ENCODE measurements around the gene KLHL6. TPM values are rescaled to one million over a fixed set of nuclear protein-coding genes. Genes with fewer than 3 reads are reported as not detected.

Gene KLHL6
- polyA plus RNA-seq, 1 donor, result 1.1 TPM

DNA sequence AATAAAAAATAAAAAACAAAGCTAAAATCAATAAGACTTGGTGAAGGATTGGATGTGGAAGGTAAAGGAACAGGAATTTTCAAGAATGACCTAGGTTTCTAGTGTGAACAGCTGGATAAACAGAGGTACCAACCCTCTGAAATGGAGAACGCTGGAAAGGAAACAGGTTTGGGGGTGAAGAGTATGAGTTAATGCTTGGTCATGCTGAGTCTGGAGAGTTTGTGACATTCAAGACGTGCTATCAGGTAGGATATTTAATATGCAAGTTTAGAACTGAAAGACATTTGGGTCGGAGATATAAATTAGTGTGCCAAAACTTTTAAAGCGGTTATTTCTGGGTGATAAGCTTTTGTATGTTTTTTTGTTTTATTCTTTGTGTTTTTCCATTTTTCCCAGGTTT lies 11.4 kb upstream of the KLHL6 start:
- DNase-seq, result no peak

DNA sequence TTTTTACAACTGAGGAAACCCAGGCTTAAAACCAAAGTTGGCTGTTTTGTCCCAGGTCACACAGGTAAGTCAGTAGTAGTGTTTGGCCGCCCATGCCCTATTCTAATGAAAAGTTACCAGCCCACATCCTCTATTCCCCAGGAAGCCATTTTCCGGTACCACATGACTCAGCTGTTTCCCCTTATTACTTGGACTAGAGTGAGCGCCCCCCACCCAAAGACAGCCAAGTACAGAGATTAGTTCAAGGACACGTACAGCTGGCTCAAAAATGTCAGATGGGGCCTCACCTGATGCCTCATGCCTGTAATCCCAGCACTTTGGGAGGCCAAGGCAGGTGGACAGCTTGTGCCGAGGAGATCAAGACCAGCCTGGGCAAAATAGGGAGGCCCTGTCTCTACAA lies 8.5 kb upstream of the KLHL6 start:
- no peak for DNase-seq

DNA sequence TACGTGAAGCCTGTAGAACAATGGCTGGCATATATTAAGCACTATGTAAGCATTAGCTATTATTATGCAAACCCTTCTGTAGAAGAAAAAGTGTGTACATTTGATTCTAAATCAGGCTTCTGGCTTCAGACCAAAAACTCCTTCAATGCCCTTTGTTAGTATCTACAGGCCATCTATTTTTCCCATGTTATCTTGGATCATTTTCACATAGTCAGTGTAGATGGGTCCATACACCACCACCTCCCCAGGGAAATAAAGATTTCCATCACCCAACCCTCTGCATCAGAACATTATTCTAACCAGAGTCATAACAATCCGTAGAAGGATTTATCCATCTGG lies 8.0 kb upstream of the KLHL6 start:
- DNase-seq, result no peak

GRCh38 chr3:183560607-183561006 lies 5.1 kb upstream of the KLHL6 start:
- no peak for DNase-seq

DNA sequence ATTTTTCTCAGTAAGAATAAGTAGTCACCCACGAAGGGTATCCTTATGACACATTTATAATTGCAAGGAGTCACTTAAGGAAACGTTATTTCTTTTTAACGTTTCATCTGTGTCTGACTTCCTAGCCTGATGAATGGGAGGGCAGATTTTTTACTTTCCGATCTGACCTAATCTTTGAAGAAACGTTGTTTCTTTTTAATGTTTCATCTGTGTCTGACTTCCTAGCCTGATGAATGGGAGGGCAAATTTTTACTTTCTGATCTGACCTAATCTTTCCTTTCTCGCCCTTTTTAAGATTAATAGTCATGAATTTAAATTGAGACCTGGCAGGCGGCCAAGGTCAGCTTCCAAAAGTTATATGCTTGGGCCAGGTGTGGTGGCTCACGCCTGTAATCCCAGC lies 3.0 kb upstream of the KLHL6 start:
- no peak for DNase-seq

GRCh38 chr3:183556722-183557121 lies 1.2 kb upstream of the KLHL6 start:
- DNase-seq, result no peak

GRCh38 chr3:183554377-183554776 lies 1.1 kb downstream of the KLHL6 start:
- DNase-seq, result no peak

- DNase-seq, result no peak
Measured at GRCh38 chr3:183553334-183554026, 2.0 kb downstream of the KLHL6 start.

DNA sequence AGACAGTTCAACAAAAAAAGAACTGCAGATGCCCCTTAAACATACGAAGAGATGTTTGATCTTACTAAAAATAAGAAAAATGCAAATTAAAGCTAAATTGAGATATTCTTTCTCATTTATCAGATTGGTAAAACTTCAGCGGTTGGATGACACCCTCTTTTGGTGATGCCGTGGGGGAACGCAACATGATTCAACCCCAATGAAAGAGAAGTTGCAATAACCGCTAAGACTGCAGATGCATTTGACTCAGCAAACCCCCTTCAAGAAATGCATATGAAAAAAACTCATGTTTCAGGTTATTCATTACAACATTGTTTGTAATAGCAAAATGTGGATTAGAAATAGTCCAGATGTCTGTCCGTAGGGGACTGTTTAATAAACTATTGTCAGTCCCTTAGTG lies 3.6 kb downstream of the KLHL6 start:
- DNase-seq, result no peak

GRCh38 chr3:183548262-183548769 lies 7.2 kb downstream of the KLHL6 start:
- no peak for DNase-seq

- no peak for DNase-seq
Measured at GRCh38 chr3:183546625-183547024, 8.9 kb downstream of the KLHL6 start.

GRCh38 chr3:183545708-183546107 lies 9.8 kb downstream of the KLHL6 start:
- DNase-seq, result no peak

GRCh38 chr3:183542355-183542754 lies 13.2 kb downstream of the KLHL6 start:
- DNase-seq, result no peak

DNA sequence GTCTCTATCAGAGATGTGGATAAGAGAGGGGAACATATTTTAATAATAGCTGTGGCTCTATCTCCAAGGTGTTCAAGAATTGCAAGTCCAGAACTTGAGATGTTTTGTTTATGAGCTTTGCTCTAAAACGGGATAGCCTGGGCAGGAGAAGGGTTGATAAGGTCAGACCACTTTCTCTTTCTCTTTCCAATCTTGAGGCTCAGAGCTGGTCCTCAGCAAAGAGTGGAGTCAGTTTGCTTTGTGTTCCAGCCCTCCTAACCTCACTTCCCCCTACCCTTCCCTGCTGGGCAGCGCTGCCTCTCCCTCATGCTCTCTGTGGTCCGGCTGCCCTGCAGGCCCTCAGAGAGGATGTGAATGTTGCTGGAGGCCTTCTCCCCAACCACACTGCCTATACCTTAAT lies 13.8 kb downstream of the KLHL6 start:
- DNase-seq, result no peak

DNA sequence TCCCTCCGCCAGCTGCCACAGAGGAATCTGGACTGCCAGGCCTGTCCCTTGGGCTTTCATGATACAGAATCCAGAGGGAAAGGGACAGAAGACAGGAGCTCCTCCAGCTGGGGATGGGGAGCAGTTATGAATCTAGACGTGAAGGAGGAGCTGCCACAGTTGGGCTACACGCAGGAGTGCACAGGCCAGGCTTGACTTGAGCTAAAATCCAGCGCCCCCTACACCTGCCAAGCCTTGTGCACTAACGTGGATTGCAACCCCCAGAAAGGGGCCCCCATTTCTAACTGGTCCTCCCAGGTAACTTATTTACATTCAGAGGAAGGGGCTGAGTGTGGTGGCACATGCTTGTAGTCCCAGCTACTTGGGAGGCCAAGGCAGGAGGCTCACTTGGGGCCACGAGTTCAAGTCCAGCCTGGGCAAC lies 14.3 kb downstream of the KLHL6 start:
- DNase-seq, result no peak

GRCh38 chr3:183540501-183541234 lies 14.8 kb downstream of the KLHL6 start:
- no peak for DNase-seq

- DNase-seq, result no peak
Measured at GRCh38 chr3:183539811-183540210, 15.7 kb downstream of the KLHL6 start.

DNA sequence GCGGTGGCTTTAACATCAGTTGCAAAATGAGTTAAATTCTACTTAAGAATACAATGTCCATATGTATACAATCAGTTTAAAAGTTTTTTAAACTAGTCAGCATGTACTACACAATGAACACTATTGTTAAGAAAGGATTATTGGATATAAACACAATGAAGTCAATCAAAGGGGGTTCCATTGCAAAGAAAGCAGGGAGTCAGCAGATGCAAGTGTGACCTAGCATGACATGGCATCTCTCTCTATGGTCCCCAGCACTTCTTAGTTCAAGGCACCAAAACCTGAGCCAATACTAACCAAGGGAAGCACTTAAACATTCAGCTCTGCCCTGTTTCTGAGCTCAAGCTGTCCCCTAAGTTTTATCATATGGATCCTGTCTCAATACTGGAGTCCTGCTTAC lies 17.0 kb downstream of the KLHL6 start:
- no peak for DNase-seq

DNA sequence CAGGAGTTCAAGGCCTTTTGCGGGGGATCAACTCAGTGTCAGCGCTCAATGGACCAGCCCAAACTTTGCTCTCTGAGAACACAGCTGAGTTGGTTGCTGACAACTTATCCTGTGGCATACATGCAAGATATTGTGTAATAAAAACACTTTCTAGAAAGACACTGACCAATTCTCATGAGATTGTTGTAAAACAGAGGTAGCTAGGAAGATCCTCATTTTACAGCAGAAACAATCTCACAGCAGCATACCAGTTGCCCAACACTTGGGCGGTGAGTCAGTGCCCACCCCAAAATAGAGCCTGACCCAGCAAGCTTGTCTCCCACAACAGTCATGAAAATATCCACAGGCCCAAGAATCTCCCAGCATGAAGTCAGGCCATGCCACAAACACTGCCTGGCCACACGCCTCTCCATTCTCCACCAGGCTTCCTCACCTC lies 18.2 kb downstream of the KLHL6 start:
- no peak for DNase-seq

GRCh38 chr3:183536238-183536880 lies 19.1 kb downstream of the KLHL6 start:
- DNase-seq, result no peak

DNA sequence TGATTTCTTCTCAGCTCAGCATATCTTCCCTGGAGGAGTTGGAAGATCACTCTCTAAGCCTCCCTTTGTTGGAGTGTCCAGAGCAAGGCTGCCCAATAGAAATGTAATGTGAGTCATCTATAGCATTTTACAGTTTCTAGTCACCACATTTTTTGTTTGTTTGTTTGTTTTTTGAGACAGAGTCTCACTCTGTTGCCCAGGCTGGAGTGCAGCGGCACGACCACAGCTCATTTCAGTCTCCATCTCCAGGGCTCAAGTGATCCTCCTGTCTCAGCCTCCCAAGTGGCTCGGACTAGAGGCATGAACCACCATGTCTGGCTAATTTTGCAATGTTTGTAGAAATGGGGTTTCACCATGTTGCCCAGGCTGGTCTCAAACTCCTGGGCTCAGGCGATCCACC lies 21.3 kb downstream of the KLHL6 start:
- DNase-seq, result no peak

DNA sequence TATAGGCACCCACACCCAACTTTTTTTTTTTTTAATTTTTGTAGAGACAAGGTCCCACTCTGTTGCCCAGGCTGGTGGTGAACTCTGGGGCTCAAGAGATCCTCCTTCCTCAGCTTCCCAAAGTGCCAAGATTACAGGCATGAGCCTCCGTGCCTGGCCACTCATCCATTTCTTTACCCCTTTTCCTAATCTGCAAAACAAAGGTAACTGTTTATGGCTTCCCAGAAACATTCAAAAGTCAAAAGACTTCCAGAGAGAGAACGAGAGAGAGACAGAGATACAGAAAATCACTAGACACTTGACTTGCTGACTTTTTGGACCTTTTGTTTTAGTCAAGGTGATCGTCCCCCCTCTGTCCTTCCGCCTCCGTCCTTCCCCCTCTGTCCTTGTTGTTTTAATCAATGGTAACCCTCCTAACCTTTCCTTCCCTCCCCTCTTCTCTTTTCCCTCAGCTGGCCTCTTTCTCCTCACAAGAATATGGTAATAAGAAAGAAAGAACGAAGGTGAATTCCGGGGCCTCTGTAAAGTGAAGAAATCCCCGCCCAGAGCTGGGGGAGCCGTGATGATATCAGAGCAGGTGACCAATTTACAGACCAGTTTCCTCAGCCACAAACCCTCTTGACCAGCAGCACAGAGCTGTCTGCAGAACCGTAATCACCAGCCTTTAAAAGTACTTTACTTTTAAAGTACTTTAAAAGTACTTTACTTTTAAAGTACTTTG lies 21.9 kb downstream of the KLHL6 start:
- peak; percentile 20 for DNase-seq
